Nephron (organoid): ENCODE results near the gene RERE.

Source experiments
- H3K27ac Mint-ChIP-seq, 3 experiments: 2 replicates each; pipeline ENCODE4 v1.8.0; 2020; ENCODE audit warnings: mixed read lengths in 3 of 3, mild to moderate bottlenecking in 2 of 3, moderate library complexity in 1 of 3
- H3K27me3 Mint-ChIP-seq: 2 replicates; pipeline ENCODE4 v1.8.0; 2021; ENCODE audit warnings: low read depth, mild to moderate bottlenecking, moderate library complexity, mixed read lengths
- H3K36me3 Mint-ChIP-seq: 2 replicates; pipeline ENCODE4 v1.8.0; 2020; ENCODE audit warnings: low read depth, mixed read lengths
- H3K4me1 Mint-ChIP-seq: 2 replicates; pipeline ENCODE4 v1.8.0; 2020; ENCODE audit warnings: mixed read lengths
- H3K4me3 Mint-ChIP-seq, 3 experiments: 2 replicates each; pipeline ENCODE4 v1.8.0; 2020; ENCODE audit warnings: mild to moderate bottlenecking in 3 of 3, mixed read lengths in 3 of 3, moderate library complexity in 2 of 3
- H3K9me3 Mint-ChIP-seq: 2 replicates; pipeline ENCODE4 v1.8.0; 2020; ENCODE audit warnings: mixed read lengths
- CTCF ChIP-seq, 3 experiments: fragments of 200-600 bp; sonication (generic); IDR thresholded peaks; one replicate each; pipeline ENCODE4 v1.5.0; 2021; ENCODE audit warnings: antibody characterized with exemption in 3 of 3; ENCODE audit not compliant: unreplicated experiment in 3 of 3

Gene RERE

DNA sequence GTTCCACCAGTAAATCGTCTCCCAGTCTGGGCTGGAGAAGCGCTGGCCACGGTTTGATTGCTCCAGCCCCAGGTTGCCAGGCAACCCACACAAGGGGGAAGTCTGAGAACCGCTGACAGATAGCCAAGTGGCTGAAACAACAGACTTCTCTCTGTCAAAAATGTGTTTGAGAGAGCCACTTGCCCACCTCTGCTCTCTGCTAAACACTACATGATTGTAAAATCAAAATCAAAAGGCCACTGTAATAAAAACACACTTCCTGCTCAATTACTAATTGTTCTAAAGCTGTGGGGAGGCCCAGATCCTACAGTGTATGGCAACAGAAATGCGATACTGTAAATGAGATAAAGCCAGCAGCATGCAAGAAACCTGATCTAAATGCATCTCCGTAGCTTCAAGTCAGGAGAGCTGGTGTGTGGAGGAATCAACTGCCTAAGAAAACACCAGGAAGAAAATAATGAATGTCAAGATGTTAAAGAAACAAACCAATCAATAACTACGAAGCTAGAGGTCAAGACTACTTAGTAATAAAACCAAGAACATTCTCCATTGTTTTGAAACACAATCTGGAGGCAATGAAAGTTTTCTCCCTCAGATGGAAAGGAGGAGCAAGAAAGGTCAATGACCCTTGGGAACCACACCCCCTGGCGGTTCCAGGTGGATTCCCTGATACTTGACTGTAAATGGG is 378.3 kb downstream of the RERE start:
- Mint-ChIP-seq H3K27me3 (no peaks in the 10 kb centered on the region), H3K36me3 (peaks cover 35% of the 10 kb centered on the region), H3K9me3 (no peaks in the 10 kb centered on the region), H3K27ac (peak overlapping the region; percentile 86 to 97 (median 95)), H3K4me3 (peak overlapping the region; percentile 16 to 43 (median 43)), H3K4me1 (peaks cover 57% of the 10 kb centered on the region)
- TF ChIP-seq CTCF (IDR thresholded peaks at IDR 0.05; ENCODE audit: unreplicated experiment in 3 of 3), result peak in 2 of 3 experiments; percentile 9 to 33

GRCh38 chr1:8438489-8438888 is 379.0 kb downstream of the RERE start:
- no peak for TF ChIP-seq CTCF (IDR thresholded peaks at IDR 0.05; ENCODE audit: unreplicated experiment in 3 of 3)
- H3K4me3 Mint-ChIP-seq, result no peak overlapping the region
- peaks cover 57% of the 10 kb centered on the region for H3K4me1 Mint-ChIP-seq
- H3K9me3 Mint-ChIP-seq, result no peaks in the 10 kb centered on the region
- H3K36me3 Mint-ChIP-seq, result peaks cover 29% of the 10 kb centered on the region
- peak overlapping the region; percentile 86 to 97 (median 95) for H3K27ac Mint-ChIP-seq
- no peaks in the 10 kb centered on the region for H3K27me3 Mint-ChIP-seq

DNA sequence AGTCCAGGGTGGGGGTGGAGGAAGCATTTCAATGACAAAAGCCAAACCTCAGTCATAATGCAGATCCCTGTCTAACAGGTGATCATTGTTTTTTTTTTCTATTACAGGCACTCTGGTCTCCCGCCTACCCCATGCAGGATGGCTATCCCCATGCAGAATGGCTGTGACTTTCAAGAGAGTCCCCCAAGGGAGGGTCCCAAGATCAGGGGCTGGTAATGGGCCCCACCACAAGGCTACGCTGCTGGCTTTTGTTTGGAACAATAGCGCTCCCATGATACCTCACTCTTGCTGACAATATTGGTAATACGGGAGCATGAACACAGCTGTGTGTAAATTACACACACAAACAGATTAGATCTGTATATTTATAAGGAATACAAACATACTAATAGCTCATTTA is 380.1 kb downstream of the RERE start:
- H3K27me3 Mint-ChIP-seq, result no peaks in the 10 kb centered on the region
- peaks cover 57% of the 10 kb centered on the region for H3K4me1 Mint-ChIP-seq
- no peaks in the 10 kb centered on the region for H3K9me3 Mint-ChIP-seq
- H3K27ac Mint-ChIP-seq, result peak overlapping the region in 2 of 3 experiments; percentile 64 to 65
- no peak for TF ChIP-seq CTCF (IDR thresholded peaks at IDR 0.05; ENCODE audit: unreplicated experiment in 3 of 3)
- H3K36me3 Mint-ChIP-seq, result peaks cover 21% of the 10 kb centered on the region
- H3K4me3 Mint-ChIP-seq, result no peak overlapping the region

GRCh38 chr1:8435569-8436071 is 381.8 kb downstream of the RERE start:
- H3K36me3 Mint-ChIP-seq, result peaks cover 16% of the 10 kb centered on the region
- peak overlapping the region in 2 of 3 experiments; percentile 22 to 26 for H3K27ac Mint-ChIP-seq
- peaks cover 49% of the 10 kb centered on the region for H3K4me1 Mint-ChIP-seq
- no peaks in the 10 kb centered on the region for H3K27me3 Mint-ChIP-seq
- TF ChIP-seq CTCF (IDR thresholded peaks at IDR 0.05; ENCODE audit: unreplicated experiment in 3 of 3), result no peak
- no peak overlapping the region for H3K4me3 Mint-ChIP-seq
- H3K9me3 Mint-ChIP-seq, result no peaks in the 10 kb centered on the region

- Mint-ChIP-seq H3K27ac (peak overlapping the region in 2 of 3 experiments; percentile 20 to 22), H3K4me1 (peaks cover 38% of the 10 kb centered on the region), H3K27me3 (no peaks in the 10 kb centered on the region), H3K36me3 (peaks cover 16% of the 10 kb centered on the region), H3K4me3 (no peak overlapping the region), H3K9me3 (no peaks in the 10 kb centered on the region)
- no peak for TF ChIP-seq CTCF (IDR thresholded peaks at IDR 0.05; ENCODE audit: unreplicated experiment in 3 of 3)
These were observed 383.3 kb downstream of the RERE start for GRCh38 chr1:8434101-8434500.

GRCh38 chr1:8431784-8432183 is 385.7 kb downstream of the RERE start:
- peaks cover 15% of the 10 kb centered on the region for H3K36me3 Mint-ChIP-seq
- no peaks in the 10 kb centered on the region for H3K9me3 Mint-ChIP-seq
- H3K4me3 Mint-ChIP-seq, result no peak overlapping the region
- H3K27ac Mint-ChIP-seq, result peak overlapping the region in 2 of 3 experiments; percentile 21 to 29
- peaks cover 18% of the 10 kb centered on the region for H3K4me1 Mint-ChIP-seq
- H3K27me3 Mint-ChIP-seq, result no peaks in the 10 kb centered on the region
- TF ChIP-seq CTCF (IDR thresholded peaks at IDR 0.05; ENCODE audit: unreplicated experiment in 3 of 3), result no peak
